HG03442 (cell line): ENCODE results near the gene ADARB2.

Experiments used
- ATAC-seq: cut with Tn5 transposase; IDR thresholded peaks from one replicate; pipeline ENCODE4 v1.9.1; 2021; ENCODE audit warnings: mild to moderate bottlenecking, moderate library complexity; ENCODE audit not compliant: unreplicated experiment

Gene ADARB2

DNA sequence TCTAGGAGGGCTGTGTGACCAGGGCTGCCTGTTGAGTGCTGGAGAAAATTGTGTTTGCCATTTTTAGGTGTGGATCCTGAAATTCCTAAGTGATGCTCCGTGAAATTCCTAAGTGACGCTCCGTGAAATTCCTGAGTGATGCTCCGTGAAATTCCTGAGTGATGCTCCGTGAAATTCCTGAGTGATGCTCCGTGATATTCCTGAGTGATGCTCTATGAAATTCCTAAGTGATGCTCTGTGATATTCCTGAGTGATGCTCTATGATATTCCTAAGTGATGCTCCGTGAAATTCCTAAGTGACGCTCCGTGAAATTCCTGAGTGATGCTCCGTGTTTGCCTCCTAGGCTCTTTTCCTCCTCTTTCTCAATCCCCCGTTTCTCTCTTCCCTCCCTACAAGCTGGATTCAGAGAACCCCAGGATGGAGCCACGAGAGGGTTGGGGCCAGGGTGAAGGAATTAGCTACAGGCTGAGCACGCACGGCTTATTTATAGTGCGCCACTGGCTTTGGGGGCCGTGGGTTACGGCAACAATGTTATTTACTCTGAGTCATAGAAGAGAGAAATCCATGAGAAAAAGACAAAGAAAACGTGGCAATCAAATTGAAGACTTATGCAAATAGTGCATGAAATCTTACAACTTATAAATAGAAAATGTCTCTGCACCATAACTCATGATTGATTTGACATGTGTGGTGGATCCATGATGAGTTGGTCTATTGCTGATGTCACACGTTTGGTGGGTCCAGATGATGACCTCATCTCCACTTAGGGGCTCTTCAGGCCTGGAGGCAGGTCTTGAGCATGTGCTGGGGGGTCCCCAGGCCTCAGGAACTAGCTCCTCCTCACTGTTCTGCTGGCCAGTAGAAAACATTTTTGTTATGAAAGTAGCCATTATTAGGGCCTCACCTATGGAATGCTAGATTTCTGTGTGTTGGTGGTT, 456.6 kb downstream of the ADARB2 start:
- no peak for ATAC-seq

GRCh38 chr10:1278306-1278705, 459.0 kb downstream of the ADARB2 start:
- ATAC-seq = no peak

DNA sequence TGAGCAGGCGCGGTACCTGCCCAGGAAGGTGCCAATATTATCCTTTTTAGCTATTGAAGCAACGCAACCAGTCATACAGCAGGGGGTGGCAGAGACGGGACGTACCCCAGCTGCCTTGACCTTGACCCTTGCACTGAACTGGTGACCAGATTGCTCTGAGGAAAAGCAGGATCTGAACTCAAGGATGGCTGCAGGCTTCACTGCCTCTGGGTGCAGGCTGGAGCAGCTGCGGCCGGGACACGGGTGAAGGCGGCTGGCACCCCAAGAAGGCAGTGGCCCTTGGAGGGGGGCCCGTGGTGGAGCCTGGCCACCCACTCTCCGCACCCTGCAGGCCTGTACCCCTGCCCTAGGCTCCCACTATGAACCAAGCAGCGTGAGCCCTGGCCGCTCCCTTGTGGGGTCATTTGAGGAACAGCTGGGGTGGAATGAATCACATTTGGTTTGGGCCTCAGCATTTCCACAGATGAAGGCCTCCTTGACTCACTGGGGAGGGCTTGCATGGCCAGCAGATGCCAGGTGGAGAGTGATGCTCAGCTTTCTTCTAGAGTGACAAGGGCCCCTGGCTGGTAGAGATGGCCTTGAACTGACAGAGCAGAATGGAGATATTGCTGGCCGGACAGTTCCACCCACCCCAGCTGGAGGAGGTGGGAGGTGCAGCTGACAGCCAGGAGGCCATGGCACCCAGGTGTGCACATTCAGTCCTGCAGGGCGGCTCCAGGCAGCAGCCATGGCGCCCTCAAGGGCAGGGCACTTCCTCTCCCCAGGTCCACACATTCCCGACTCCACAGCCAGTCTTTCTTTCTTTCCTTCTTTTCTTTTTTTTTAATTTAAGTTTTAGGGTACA, 462.4 kb downstream of the ADARB2 start:
- ATAC-seq = no peak

GRCh38 chr10:1274111-1274661, 463.1 kb downstream of the ADARB2 start:
- no peak for ATAC-seq

DNA sequence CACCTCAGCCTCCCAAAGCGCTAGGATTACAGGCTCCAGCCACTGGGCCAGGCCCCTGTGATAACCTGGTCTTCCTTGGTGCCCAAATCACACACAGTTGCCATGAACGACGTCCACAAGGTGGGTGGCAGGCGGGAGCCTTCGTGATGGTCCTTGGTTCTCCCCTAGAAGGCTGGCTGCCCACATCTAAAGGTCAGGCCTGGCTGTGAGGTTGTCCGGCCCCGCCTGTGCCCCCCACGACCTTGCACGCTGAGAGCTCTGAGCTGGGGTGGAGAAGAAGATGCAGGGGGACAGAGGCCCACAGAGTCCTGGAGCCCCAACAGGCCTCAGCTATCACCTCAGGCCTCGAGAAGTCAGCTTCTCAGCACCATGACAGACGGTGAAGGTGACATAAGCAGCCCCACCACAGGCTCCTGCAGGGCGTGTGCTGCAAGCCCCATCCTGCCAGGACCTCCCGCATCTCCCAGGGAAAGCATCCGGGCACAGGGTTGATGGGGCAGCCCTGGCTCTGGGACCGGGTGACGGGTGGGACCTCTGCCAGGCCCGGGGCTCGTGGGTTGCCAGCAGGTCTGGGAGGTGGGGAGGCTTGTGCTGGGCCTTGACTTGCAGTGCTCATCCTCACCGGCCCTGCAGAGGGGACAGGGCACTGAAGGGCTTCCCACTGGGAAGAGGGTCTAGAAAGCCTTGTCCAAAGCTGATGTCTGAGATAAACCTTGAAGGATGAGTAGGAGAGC, 463.8 kb downstream of the ADARB2 start:
- no peak for ATAC-seq

DNA sequence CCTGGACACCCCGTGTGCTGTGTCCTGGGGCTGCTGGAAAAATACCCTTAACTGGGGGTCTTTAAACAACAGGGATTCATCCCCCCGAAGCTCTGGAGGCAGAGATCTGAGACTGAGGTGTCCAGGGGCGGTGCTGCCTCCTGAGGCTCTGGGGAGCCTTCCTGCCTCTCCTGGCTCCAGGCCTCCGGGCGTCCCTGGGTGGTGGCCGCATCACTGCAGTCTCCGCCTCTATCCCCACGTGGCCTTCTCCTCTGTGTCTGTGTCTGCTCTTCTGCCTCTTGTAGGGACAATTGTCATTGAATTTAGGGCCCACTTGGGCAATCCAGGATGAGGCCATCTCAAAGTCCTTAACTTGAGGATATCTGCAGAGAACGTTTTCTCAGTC, 464.6 kb downstream of the ADARB2 start:
- ATAC-seq = no peak

- ATAC-seq = no peak
These were observed 465.1 kb downstream of the ADARB2 start for GRCh38 chr10:1272079-1272776.

- no peak for ATAC-seq
These were observed 466.4 kb downstream of the ADARB2 start for GRCh38 chr10:1270906-1271305.

GRCh38 chr10:1270490-1270889, 466.8 kb downstream of the ADARB2 start:
- no peak for ATAC-seq

GRCh38 chr10:1268831-1269230, 468.5 kb downstream of the ADARB2 start:
- ATAC-seq = no peak

DNA sequence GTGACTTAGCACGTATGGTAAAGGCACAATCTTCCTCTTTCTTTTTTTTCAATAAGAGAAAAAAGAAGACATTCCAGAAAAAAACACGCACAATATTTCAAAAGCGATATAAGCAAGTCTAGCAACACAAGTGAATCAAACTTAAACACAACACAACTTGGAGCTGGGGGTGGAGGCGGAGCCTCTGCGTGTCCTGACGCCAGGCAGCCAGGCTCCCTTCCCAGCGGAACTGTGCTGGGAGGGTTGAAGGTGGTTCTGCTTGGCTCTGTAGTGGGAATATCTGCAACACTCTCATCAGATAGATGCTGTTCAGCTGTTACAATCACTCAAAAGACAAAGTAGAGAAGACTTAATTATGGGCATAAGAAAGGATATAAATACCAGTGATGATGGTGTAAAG, 469.8 kb downstream of the ADARB2 start:
- ATAC-seq = no peak

DNA sequence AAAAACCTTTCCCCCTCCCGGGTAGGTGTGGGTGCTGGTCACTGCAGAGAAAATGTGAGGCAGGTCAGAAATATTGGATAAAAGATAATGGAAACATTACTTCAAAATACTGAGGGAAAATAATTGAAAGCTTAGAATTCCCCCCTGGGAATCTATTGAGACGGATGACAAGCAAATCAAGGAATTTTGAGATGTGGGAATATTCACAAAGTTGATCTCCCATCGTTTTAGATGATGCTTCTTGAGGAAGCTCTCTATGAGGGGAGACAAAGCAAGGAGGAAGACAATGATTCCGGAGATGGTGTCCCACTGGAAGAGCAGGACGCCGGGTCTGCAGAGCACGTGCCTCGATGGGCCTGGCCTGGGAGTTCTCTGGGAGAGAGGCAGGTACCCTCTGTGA, 470.2 kb downstream of the ADARB2 start:
- no peak for ATAC-seq

GRCh38 chr10:1266033-1266802, 471.1 kb downstream of the ADARB2 start:
- ATAC-seq = no peak

- ATAC-seq = no peak
These were observed 473.3 kb downstream of the ADARB2 start for GRCh38 chr10:1264001-1264400.

GRCh38 chr10:1257274-1257673, 480.1 kb downstream of the ADARB2 start:
- ATAC-seq = no peak

- no peak for ATAC-seq
These were observed 480.9 kb downstream of the ADARB2 start for GRCh38 chr10:1256432-1256725.

- ATAC-seq = no peak
These were observed 481.5 kb downstream of the ADARB2 start for GRCh38 chr10:1255600-1256431.

- no peak for ATAC-seq
These were observed 482.2 kb downstream of the ADARB2 start for GRCh38 chr10:1255118-1255517.
